ENCODE data around the gene KLHDC7B.

The KLHDC7B gene

GRCh38 chr22:50545522-50546325 is at the start of gene KLHDC7B:
TSS of gene KLHDC7B (plus strand) at chr22:50545899. CDS start at chr22:50546244, 345 bp downstream.
- no peaks in the 10 kb centered on the region for H3K36me3 ChIP-seq
- H3K27me3 ChIP-seq, result peaks cover 18% of the 10 kb centered on the region
- no peak within 1 kb of the TSS for H3K9ac ChIP-seq
- no peak for TF ChIP-seq Cebpa-rat (IDR thresholded peaks at IDR 0.05)
- no peak within 1 kb of the TSS for H3K27ac ChIP-seq
- peaks cover 14% of the 10 kb centered on the region; the same call in 1 of the 2 replicates for H4K20me1 ChIP-seq
- no peak within 1 kb of the TSS for H3K4me3 ChIP-seq
- peaks cover 68% of the 10 kb centered on the region for H3K4me1 ChIP-seq
- H3K4me2 ChIP-seq, result peak within 1 kb of the TSS; percentile 100
- no peaks in the 10 kb centered on the region for H3K9me3 ChIP-seq

- TF ChIP-seq Cebpa-rat (IDR thresholded peaks at IDR 0.05), result no peak
- Histone ChIP-seq H3K4me2 (no peak overlapping the region), H3K4me3 (no peak overlapping the region), H3K27me3 (no peaks in the 10 kb centered on the region), H3K4me1 (peaks cover 43% of the 10 kb centered on the region), H3K9me3 (no peaks in the 10 kb centered on the region), H3K9ac (no peak overlapping the region), H3K27ac (no peak overlapping the region), H4K20me1 (no peaks in the 10 kb centered on the region), H3K36me3 (peaks cover 4% of the 10 kb centered on the region)
Observed at GRCh38 chr22:50497093-50497492, 48.6 kb upstream of the KLHDC7B start.

- Histone ChIP-seq H3K27ac (no peak overlapping the region), H4K20me1 (peaks cover 13% of the 10 kb centered on the region; the same call in 1 of the 2 replicates), H3K27me3 (no peaks in the 10 kb centered on the region), H3K9ac (peak overlapping the region; percentile 40; the same call in 1 of the 2 replicates), H3K9me3 (no peaks in the 10 kb centered on the region), H3K36me3 (peaks cover 17% of the 10 kb centered on the region), H3K4me1 (peaks cover 52% of the 10 kb centered on the region), H3K4me2 (peak overlapping the region; percentile 73), H3K4me3 (no peak overlapping the region)
- TF ChIP-seq Cebpa-rat (IDR thresholded peaks at IDR 0.05), result no peak
Observed at GRCh38 chr22:50498322-50498890, 47.3 kb upstream of the KLHDC7B start.

- no peak for TF ChIP-seq Cebpa-rat (IDR thresholded peaks at IDR 0.05)
- no peaks in the 10 kb centered on the region for H3K27me3 ChIP-seq
- H3K36me3 ChIP-seq, result peaks cover 28% of the 10 kb centered on the region
- no peak overlapping the region for H3K4me3 ChIP-seq
- peaks cover 60% of the 10 kb centered on the region for H3K4me1 ChIP-seq
- peaks cover 22% of the 10 kb centered on the region for H4K20me1 ChIP-seq
- no peak overlapping the region for H3K9ac ChIP-seq
- H3K4me2 ChIP-seq, result no peak overlapping the region
- H3K9me3 ChIP-seq, result no peaks in the 10 kb centered on the region
- no peak overlapping the region for H3K27ac ChIP-seq
Observed at GRCh38 chr22:50500452-50500851, 45.2 kb upstream of the KLHDC7B start.

- Histone ChIP-seq H3K27ac (no peak overlapping the region), H4K20me1 (peaks cover 38% of the 10 kb centered on the region)
Observed at GRCh38 chr22:50502096-50502495, 43.6 kb upstream of the KLHDC7B start.

GRCh38 chr22:50502628-50503474 is 42.8 kb upstream of the KLHDC7B start:
- peak overlapping the region; percentile 22; the same call in 1 of the 2 replicates for H3K27ac ChIP-seq
- no peak overlapping the region for H3K4me2 ChIP-seq
- no peak for TF ChIP-seq Cebpa-rat (IDR thresholded peaks at IDR 0.05)
- H3K4me1 ChIP-seq, result peaks cover 54% of the 10 kb centered on the region
- H3K9me3 ChIP-seq, result no peaks in the 10 kb centered on the region
- H3K4me3 ChIP-seq, result no peak overlapping the region
- no peak overlapping the region; the same call in 1 of the 2 replicates for H3K9ac ChIP-seq
- no peaks in the 10 kb centered on the region for H3K27me3 ChIP-seq
- H4K20me1 ChIP-seq, result peaks cover 39% of the 10 kb centered on the region
- peaks cover 35% of the 10 kb centered on the region for H3K36me3 ChIP-seq

More at GRCh38 chr22:50502096-50502495, 43.6 kb upstream of the KLHDC7B start:
- Histone ChIP-seq H3K4me1 (peaks cover 60% of the 10 kb centered on the region), H3K9ac (no peak overlapping the region; the same call in 1 of the 2 replicates), H3K4me2 (no peak overlapping the region), H3K36me3 (peaks cover 35% of the 10 kb centered on the region), H3K4me3 (no peak overlapping the region), H3K9me3 (no peaks in the 10 kb centered on the region), H3K27me3 (no peaks in the 10 kb centered on the region)
- TF ChIP-seq Cebpa-rat (IDR thresholded peaks at IDR 0.05), result no peak

GRCh38 chr22:50503475-50504145 is 42.1 kb upstream of the KLHDC7B start:
- no peaks in the 10 kb centered on the region for H3K27me3 ChIP-seq
- no peak for TF ChIP-seq Cebpa-rat (IDR thresholded peaks at IDR 0.05)
- no peak overlapping the region for H3K27ac ChIP-seq
- H3K4me3 ChIP-seq, result no peak overlapping the region
- no peak overlapping the region for H3K4me2 ChIP-seq
- H3K9ac ChIP-seq, result no peak overlapping the region
- H3K4me1 ChIP-seq, result peaks cover 48% of the 10 kb centered on the region
- no peaks in the 10 kb centered on the region for H3K9me3 ChIP-seq
- H4K20me1 ChIP-seq, result peaks cover 40% of the 10 kb centered on the region
- peaks cover 35% of the 10 kb centered on the region for H3K36me3 ChIP-seq

GRCh38 chr22:50504369-50505211 is 41.1 kb upstream of the KLHDC7B start:
- no peaks in the 10 kb centered on the region for H3K9me3 ChIP-seq
- no peaks in the 10 kb centered on the region for H3K27me3 ChIP-seq
- peaks cover 48% of the 10 kb centered on the region for H3K4me1 ChIP-seq
- H3K9ac ChIP-seq, result no peak overlapping the region; the same call in 1 of the 2 replicates
- H3K36me3 ChIP-seq, result peaks cover 35% of the 10 kb centered on the region
- H4K20me1 ChIP-seq, result peaks cover 50% of the 10 kb centered on the region
- peak overlapping the region; percentile 89 for H3K27ac ChIP-seq
- TF ChIP-seq Cebpa-rat (IDR thresholded peaks at IDR 0.05), result no peak
- no peak overlapping the region for H3K4me3 ChIP-seq
- peak overlapping the region; percentile 99; the same call in 1 of the 2 replicates for H3K4me2 ChIP-seq
